HG03159 (cell line): ENCODE data around the gene CXADR.

Experiments used
- ATAC-seq: cut with Tn5 transposase; IDR thresholded peaks from one replicate; pipeline ENCODE4 v1.9.1; 2021; ENCODE audit warnings: mild to moderate bottlenecking, moderate library complexity; ENCODE audit not compliant: unreplicated experiment

CXADR gene

DNA sequence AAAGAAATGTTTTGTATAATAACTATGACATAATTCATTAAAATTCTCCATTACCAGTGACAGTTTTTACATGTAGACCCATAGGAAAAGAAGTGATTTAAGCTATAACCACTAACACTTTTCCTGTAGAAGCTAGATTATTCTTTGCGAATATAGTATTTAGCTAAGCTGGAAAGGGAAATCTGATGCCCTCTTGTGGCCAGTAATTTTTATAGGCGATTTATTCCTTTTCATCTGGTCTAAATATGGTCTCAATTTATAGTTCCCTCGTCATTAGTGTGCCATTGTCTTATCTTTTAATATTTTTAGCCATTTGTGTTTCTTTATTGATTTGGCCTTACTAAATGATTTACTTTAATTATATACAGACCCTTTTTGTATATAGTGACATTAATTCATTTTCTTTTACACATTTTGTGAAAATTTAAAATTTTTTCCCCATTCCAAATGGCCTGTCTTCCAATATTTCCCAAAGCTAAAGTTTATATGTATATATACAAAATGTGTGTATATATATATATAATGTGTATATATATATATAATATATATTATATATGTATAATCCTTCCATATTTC, 73.1 kb downstream of the CXADR start:
- ATAC-seq, result no peak

DNA sequence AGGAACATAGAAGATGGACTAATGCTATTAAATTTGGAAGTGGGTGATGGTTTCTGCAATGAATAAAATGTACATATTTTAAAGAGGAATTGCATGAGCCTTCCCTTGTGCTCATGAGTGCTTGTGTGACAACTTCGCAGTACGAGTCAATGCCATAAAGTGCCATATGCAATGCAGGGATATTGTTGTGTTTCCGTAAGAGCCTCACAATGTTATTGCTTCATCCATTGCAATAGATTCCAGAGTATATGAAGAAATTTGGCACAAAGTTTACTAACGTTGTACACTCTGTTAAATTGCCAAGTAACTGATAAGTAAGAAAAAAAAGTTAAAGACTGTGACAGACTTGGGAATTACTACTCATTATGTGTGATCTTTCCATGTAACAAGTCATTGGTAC, 77.6 kb downstream of the CXADR start:
- ATAC-seq, result no peak

DNA sequence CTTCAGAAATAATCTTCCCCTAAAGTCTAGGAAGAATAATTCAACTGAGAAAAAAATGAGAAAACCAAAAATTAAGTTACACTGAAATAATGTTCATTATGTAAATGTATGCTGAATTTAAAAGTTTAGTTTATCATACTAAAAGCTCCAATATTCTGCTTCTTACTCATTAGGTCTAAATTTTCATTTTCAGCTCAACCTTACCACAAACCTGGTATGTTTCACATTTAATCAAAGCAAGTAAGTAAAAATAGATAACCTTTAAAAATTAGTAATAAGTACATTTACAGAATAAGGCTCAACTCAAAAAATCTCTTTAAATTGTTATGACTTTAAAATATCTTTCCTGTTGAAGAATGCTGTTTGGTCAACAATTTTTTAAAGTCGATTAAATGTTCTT, 84.8 kb downstream of the CXADR start:
- no peak for ATAC-seq

DNA sequence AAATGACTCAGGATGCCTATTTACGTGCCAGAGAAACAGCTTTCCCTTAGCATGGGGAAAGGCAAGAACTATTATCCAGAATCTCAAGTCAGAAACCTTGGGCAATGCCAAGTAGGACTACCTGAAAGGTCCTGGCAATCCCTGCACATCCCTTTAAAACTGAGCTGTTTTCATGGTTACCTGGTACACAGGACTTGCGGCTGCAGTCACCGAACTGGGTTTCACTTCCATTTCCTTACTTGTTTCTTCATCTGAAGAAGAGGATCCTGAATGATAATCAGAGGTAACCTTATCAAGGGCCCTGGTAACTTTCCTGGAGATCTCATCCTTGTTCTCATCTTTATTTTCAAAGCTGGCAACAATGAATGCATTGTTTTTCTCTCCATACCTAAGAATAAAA, 85.6 kb downstream of the CXADR start:
- ATAC-seq, result peak; percentile 83

DNA sequence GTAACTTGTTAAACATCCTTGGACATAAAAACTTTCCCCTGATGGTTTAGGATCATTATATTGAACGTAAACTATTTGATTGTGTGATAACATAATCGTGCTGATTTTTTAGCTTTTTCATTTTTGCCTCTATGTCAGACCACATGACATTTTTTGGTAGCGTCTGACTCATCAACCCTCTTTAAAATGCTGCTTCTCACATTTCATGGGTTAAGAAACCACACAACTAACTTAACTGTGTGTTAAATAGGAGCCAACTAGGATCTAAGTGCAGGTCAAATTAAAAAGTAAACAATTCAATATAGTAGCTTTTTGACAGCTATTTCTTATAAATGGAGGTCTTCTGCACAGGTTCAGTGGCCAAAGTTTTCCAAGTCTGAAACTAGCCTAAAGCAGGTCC, 90.0 kb downstream of the CXADR start:
- ATAC-seq, result no peak

GRCh38 chr21:17607684-17608083, 94.8 kb downstream of the CXADR start:
- ATAC-seq, result no peak

GRCh38 chr21:17609681-17610080, 96.8 kb downstream of the CXADR start:
- ATAC-seq, result no peak

- ATAC-seq, result no peak
Observed at GRCh38 chr21:17610911-17611310, 98.1 kb downstream of the CXADR start.

DNA sequence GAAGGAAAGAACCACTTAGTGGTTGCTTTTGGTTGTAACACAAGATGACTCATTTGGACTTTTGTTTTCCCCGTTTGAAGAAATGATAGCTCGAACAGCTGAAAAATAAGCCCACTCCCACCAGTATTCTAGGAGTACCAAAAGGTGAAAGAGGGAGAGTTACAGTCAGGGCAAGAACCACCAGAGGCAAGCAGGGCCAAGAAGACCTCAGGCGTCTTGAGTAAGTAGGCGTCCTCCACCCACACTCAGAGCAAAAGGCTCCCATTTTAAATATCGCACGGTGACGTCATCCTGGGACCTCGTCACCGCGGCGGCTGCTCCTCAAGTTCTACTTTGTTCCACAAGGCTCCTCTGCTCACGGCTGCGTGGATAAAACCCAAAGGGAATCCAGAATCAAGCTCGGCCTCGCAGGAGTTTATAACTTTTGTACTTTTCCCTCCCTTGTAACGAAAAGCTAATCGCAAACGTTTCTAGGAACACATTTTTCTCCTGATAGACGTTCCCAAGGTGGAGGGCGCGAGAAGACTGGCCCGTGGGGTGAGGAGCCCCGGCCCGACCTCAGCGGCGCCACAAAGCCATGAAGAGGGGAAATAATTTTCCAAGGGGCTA, 98.7 kb downstream of the CXADR start:
- peak; percentile 71 for ATAC-seq

DNA sequence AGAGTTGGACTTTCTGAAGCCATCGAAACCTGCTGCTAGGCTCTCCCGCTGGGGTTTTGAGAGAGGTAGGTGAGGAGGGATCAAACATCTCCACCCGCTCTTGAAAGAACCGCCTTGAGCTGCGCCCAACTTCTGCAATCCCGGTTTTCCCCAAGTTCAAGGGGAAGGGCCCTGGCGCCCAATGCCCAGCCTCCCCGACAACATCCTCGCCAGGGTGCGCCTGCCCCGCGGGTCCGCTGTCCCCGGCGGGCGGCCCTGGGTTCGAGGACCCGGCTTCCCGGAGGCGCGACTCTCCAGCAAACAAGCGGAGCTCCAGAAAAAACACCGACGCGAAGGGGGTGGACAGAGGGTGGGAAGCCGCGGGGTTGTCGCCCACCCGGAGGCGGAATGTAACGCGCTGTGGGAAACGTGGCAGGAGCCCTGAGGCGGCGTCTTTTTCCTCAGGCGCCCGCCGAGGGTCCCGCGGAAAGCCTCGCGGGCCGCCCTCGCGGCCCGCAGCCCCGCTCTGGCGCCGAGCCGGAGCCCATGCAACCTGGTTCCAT, 99.3 kb downstream of the CXADR start:
- ATAC-seq, result peak; percentile 13

DNA sequence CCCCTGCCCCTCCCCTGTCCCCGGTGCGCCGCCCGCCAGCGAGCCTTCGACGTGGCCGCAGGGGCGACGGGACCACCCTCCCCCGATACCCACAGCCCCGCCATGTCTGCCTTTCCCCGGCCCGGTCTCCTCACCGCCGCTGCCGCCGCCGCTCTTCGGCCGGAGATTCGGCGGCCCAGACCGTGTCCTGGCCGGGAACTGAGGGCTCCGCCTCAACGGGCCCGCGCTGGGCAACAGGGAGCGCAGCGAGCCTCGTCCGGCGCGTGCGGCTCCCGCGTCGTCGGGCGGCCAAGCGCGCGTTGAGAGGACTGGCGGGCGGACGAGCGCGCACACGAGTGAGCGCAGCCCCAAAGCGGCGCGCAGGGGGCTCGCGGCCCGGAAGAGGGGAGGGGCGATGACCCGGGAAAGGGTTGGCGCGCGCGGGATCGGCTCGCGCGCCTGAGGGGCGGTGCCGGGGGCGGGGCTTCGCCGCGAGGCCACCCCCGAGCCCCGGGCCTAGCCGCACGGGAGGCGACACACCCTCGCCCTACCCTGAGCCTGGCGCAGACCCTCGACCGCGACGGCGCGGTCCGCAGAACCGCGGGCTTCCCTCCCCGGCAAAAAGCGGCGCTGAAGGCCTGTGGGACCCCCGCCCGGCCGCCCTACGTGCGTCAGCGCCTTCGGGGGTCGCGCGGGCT, 99.9 kb downstream of the CXADR start, which contains the start of gene BTG3:
TSS of gene BTG3 (minus strand) at position 337 of the 677 bp plus-strand sequence. CDS start 3,757 bp downstream, outside the sequence.
- peak; percentile 77 for ATAC-seq

- peak; percentile 0 for ATAC-seq
Observed at GRCh38 chr21:17613242-17613676, 100.4 kb downstream of the CXADR start.

- ATAC-seq, result no peak
Observed at GRCh38 chr21:17616831-17617230, 104.0 kb downstream of the CXADR start.

- no peak for ATAC-seq
Observed at GRCh38 chr21:17622018-17622417, 109.2 kb downstream of the CXADR start.

DNA sequence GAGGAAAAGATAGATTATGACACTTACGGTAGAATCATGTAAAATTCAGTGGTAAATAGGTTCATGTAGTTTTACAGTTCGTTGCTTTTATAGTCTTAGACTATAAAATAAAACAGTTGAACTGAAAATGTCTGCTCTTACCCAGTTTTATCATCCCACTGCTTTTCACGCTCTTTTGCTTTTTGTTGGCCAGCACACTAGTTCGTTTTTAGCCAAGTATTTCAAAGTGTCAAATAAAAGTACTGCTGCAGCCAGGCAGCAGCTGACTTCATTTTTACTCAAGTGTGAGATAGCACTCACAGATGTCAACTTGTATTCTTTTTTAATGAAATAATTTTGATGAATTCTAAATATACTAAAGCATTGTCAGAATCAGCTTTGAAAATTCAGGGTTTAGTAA, 118.4 kb downstream of the CXADR start:
- ATAC-seq, result no peak

DNA sequence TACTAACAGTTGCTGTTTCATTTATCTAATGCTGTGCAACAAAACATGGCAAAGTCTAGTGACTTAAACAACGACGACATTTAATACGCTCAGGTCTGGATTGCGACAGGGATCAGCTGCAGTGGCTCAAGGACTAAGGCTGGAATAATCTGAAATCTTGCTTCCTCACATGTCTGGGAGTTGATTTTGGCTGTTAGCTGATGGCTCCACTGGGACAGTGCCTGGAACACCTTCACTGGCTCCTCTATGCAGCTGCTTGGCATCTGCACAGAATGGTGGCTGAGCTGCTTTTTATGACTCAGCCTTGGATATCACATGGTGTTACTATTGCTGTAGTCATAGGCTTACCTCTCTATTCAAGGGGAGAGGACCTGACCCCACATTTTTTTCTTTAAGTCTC, 123.9 kb downstream of the CXADR start:
- no peak for ATAC-seq

- ATAC-seq, result no peak
Observed at GRCh38 chr21:17640821-17641220, 128.0 kb downstream of the CXADR start.
